ENCODE results near the gene TBCD.

TBCD gene

GRCh38 chr17:82899941-82900340, 148.1 kb downstream of the TBCD start:
- TF ChIP-seq ZNF274 (IDR thresholded peaks at IDR 0.05; ENCODE audit: low read depth, low read length) = no peak
- H3K4me3 ChIP-seq (ENCODE audit: low read length) = no peak overlapping the region

GRCh38 chr17:82900741-82901140, 148.9 kb downstream of the TBCD start:
- H3K4me3 ChIP-seq (ENCODE audit: low read length) = no peak overlapping the region
- no peak for TF ChIP-seq ZNF274 (IDR thresholded peaks at IDR 0.05; ENCODE audit: low read depth, low read length)

- H3K4me3 ChIP-seq (ENCODE audit: low read length) = no peak overlapping the region
- TF ChIP-seq ZNF274 (IDR thresholded peaks at IDR 0.05; ENCODE audit: low read depth, low read length) = no peak
Observed at GRCh38 chr17:82901356-82901755, 149.5 kb downstream of the TBCD start.

- H3K4me3 ChIP-seq (ENCODE audit: low read length) = no peak overlapping the region
- TF ChIP-seq ZNF274 (IDR thresholded peaks at IDR 0.05; ENCODE audit: low read depth, low read length) = no peak
Observed at GRCh38 chr17:82901856-82902255, 150.0 kb downstream of the TBCD start.

- H3K4me3 ChIP-seq (ENCODE audit: low read length) = no peak overlapping the region
- TF ChIP-seq ZNF274 (IDR thresholded peaks at IDR 0.05; ENCODE audit: low read depth, low read length) = no peak
Observed at GRCh38 chr17:82902972-82903874, 151.4 kb downstream of the TBCD start.

GRCh38 chr17:82905130-82905529, 153.3 kb downstream of the TBCD start:
- no peak overlapping the region for H3K4me3 ChIP-seq (ENCODE audit: low read length)
- TF ChIP-seq ZNF274 (IDR thresholded peaks at IDR 0.05; ENCODE audit: low read depth, low read length) = no peak

GRCh38 chr17:82907797-82908542, 156.1 kb downstream of the TBCD start:
- no peak overlapping the region for H3K4me3 ChIP-seq (ENCODE audit: low read length)
- TF ChIP-seq ZNF274 (IDR thresholded peaks at IDR 0.05; ENCODE audit: low read depth, low read length) = no peak

- no peak overlapping the region for H3K4me3 ChIP-seq (ENCODE audit: low read length)
- no peak for TF ChIP-seq ZNF274 (IDR thresholded peaks at IDR 0.05; ENCODE audit: low read depth, low read length)
Observed at GRCh38 chr17:82908543-82909160, 156.8 kb downstream of the TBCD start.

- TF ChIP-seq ZNF274 (IDR thresholded peaks at IDR 0.05; ENCODE audit: low read depth, low read length) = no peak
- H3K4me3 ChIP-seq (ENCODE audit: low read length) = no peak overlapping the region
Observed at GRCh38 chr17:82909322-82909904, 157.5 kb downstream of the TBCD start.

- no peak for TF ChIP-seq ZNF274 (IDR thresholded peaks at IDR 0.05; ENCODE audit: low read depth, low read length)
- no peak overlapping the region for H3K4me3 ChIP-seq (ENCODE audit: low read length)
Observed at GRCh38 chr17:82910041-82910481, 158.2 kb downstream of the TBCD start.

- no peak overlapping the region for H3K4me3 ChIP-seq (ENCODE audit: low read length)
- no peak for TF ChIP-seq ZNF274 (IDR thresholded peaks at IDR 0.05; ENCODE audit: low read depth, low read length)
Observed at GRCh38 chr17:82910770-82911169, 158.9 kb downstream of the TBCD start.

- no peak for TF ChIP-seq ZNF274 (IDR thresholded peaks at IDR 0.05; ENCODE audit: low read depth, low read length)
- H3K4me3 ChIP-seq (ENCODE audit: low read length) = no peak overlapping the region
Observed at GRCh38 chr17:82911822-82912221, 160.0 kb downstream of the TBCD start.

- TF ChIP-seq ZNF274 (IDR thresholded peaks at IDR 0.05; ENCODE audit: low read depth, low read length) = no peak
Observed at GRCh38 chr17:82912484-82913089, 160.7 kb downstream of the TBCD start.

More at GRCh38 chr17:82912484-82913089, 160.7 kb downstream of the TBCD start:
- no peak overlapping the region for H3K4me3 ChIP-seq (ENCODE audit: low read length)

Measured in GM08714 (cell line).